Tibial artery (tissue), 4 donors: Measurements from ENCODE around the gene PKHD1.

Source experiments
- DNase-seq, 2 donors: peaks; one replicate each; pipeline ENCODE4 v3.0.0-alpha.2; 2019
- H3K27ac ChIP-seq, 2 donors: fragments of 200-600 bp; sonication (generic) in 1 of 2; 1 replicate in 1 of 2; 2 replicates in 1 of 2; pipeline ENCODE4 v1.5.1; 2018 to 2019; ENCODE audit warnings: mild to moderate bottlenecking in 1 of 2
- H3K27me3 ChIP-seq, 2 donors: fragments of 200-600 bp; sonication (generic) in 1 of 2; one replicate each; pipeline versions ENCODE4 v1.5.1 to v1.6.0; 2016 to 2019
- H3K36me3 ChIP-seq, 3 donors: fragments of 200-600 bp; sonication (generic) in 2 of 3; one replicate each; pipeline ENCODE4 v1.5.1; 2016 to 2019; ENCODE audit warnings: mild to moderate bottlenecking in 2 of 3
- H3K4me1 ChIP-seq, 4 donors: fragments of 200-600 bp; sonication (generic) in 2 of 4; 1 replicate in 3 of 4; 2 replicates in 1 of 4; pipeline ENCODE4 v1.5.1; 2016 to 2019
- H3K4me3 ChIP-seq, 2 donors: fragments of 200-600 bp; sonication (generic) in 1 of 2; 1 replicate in 1 of 2; 2 replicates in 1 of 2; pipeline ENCODE4 v1.5.1; 2018 to 2019; ENCODE audit warnings: mild to moderate bottlenecking in 2 of 2
- H3K9me3 ChIP-seq, 3 donors: fragments of 200-600 bp; sonication (generic) in 1 of 3; one replicate each; pipeline ENCODE4 v1.5.1; 2016 to 2019
- intact Hi-C: fragments of 100-400 bp; cut with DNase I; formaldehyde crosslinking; loops from one replicate; pipeline ENCODE4 v1.15.0; 2023; ENCODE audit warnings: low total_unique reads
- TF ChIP-seq, protein P1 (sequence below), 2 experiments: fragments of 200-600 bp in 1 of 2; fragments of 450-650 bp in 1 of 2; IDR thresholded peaks; one replicate each; pipeline ENCODE4 v1.5.1; 2017 to 2019; ENCODE audit warnings: antibody characterized with exemption in 2 of 2, mild to moderate bottlenecking in 1 of 2, moderate library complexity in 1 of 2

PKHD1 gene

DNA sequence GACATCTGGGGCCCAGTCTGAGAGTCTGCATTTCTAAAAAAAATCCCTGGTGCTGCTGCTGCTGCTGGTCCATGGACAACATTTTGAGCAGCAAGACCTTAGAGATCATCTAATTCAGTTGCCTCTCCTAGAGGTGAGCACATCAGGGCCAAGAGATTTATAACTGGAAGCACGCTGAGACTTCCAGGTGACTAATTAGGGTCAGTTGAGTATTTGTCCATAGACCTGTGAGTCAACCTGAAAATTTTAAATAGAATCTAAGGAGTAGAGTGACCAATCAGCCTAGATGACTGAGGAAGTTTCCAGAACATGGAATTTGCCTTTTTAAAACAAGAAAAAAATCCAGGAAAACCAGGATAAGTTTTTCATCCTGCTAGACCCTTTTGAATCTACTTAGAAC, 221.4 kb downstream of the PKHD1 start:
- no peak for DNase-seq
- TF ChIP-seq, protein P1, sequence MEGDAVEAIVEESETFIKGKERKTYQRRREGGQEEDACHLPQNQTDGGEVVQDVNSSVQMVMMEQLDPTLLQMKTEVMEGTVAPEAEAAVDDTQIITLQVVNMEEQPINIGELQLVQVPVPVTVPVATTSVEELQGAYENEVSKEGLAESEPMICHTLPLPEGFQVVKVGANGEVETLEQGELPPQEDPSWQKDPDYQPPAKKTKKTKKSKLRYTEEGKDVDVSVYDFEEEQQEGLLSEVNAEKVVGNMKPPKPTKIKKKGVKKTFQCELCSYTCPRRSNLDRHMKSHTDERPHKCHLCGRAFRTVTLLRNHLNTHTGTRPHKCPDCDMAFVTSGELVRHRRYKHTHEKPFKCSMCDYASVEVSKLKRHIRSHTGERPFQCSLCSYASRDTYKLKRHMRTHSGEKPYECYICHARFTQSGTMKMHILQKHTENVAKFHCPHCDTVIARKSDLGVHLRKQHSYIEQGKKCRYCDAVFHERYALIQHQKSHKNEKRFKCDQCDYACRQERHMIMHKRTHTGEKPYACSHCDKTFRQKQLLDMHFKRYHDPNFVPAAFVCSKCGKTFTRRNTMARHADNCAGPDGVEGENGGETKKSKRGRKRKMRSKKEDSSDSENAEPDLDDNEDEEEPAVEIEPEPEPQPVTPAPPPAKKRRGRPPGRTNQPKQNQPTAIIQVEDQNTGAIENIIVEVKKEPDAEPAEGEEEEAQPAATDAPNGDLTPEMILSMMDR (IDR thresholded peaks at IDR 0.05) = no peak
- Histone ChIP-seq H3K36me3 (no peaks in the 10 kb centered on the region), H3K4me1 (no peaks in the 10 kb centered on the region), H3K4me3 (no peak overlapping the region), H3K9me3 (no peaks in the 10 kb centered on the region), H3K27me3 (no peaks in the 10 kb centered on the region), H3K27ac (no peak overlapping the region)
- intact Hi-C loops = no loop called here

DNA sequence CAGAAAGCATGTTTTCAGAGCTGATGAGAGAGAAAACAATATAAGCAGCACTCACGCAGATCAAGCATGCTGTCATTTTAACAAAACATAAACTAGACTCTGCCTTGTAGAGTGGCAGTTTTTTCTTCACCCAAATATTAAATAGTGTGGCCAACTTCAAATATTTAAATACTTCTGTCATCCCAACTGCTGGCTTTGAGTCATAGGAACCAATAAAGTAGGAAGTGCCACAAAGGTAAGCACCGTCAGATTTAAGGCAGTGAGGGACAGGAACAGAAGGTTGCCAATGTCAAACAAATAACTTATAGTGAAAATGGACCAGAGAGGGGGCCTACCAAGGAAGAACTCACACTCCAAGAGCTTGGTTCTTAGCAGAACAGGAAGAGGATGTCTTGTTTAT, 222.2 kb downstream of the PKHD1 start:
- H3K27ac ChIP-seq = no peak overlapping the region
- no peaks in the 10 kb centered on the region for H3K36me3 ChIP-seq
- DNase-seq = no peak
- intact Hi-C loops = no loop called here
- no peaks in the 10 kb centered on the region for H3K9me3 ChIP-seq
- TF ChIP-seq, protein P1 (IDR thresholded peaks at IDR 0.05) = no peak
- no peak overlapping the region for H3K4me3 ChIP-seq
- H3K27me3 ChIP-seq = no peaks in the 10 kb centered on the region
- H3K4me1 ChIP-seq = no peaks in the 10 kb centered on the region

DNA sequence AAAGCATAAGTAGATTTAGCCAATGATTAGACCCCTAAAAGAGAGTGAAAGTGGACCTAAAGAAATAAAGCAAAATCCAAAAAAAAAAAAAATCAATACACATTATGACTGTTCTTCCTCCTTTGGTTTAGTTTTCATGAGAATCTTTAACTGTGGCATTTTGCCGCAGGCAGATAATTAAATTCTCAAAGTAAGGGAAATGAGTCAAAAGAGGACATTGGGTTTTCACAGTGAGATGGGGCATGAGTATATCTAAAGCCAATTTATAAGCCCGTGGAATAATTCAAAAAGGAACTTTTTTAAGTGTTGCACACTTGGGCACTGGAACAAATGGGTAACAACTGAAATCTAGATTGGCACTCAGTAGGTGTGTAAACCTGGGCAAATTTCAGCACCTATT, 230.3 kb downstream of the PKHD1 start:
- TF ChIP-seq, protein P1 (IDR thresholded peaks at IDR 0.05) = no peak
- intact Hi-C loops = loop anchor here (5.0 kb wide), 1 partner anchor 165 kb away; no protein-coding TSS in a partner anchor

DNA sequence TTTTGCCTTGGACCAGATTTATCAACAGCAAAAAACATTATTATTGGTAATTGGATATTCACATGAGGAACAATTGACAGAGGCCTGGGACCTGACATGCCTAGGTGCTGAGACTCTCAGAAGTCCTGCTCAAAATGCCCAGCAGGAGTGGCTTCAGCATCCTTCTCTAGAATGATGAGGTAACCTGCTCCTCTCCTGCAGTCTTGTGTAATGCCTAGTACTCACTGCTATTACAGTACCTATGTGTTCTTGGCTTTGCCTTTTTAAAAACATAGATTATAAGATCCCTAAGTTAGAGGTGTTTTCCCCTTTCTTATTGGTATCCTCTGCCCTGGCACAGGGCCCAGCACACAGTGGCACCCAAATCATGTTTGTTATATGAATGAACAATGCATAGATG, 230.9 kb downstream of the PKHD1 start:
- no peak for DNase-seq
- no peaks in the 10 kb centered on the region for H3K9me3 ChIP-seq
- TF ChIP-seq, protein P1 (IDR thresholded peaks at IDR 0.05) = no peak
- peaks cover 0 to 5% (median 0%) of the 10 kb centered on the region in 4 donors for H3K4me1 ChIP-seq
- H3K27ac ChIP-seq = no peak overlapping the region
- intact Hi-C loops = loop anchor here (5.0 kb wide), 1 partner anchor 166 kb away; no protein-coding TSS in a partner anchor
- H3K27me3 ChIP-seq = peaks cover 0 to 8% of the 10 kb centered on the region in 2 donors
- H3K4me3 ChIP-seq = no peak overlapping the region
- H3K36me3 ChIP-seq = no peaks in the 10 kb centered on the region

More for the DNA sequence above, 230.3 kb downstream of the PKHD1 start:
- no peak for DNase-seq
- Histone ChIP-seq H3K27me3 (peaks cover 0 to 8% of the 10 kb centered on the region in 2 donors), H3K27ac (no peak overlapping the region), H3K9me3 (no peaks in the 10 kb centered on the region), H3K4me1 (peaks cover 0 to 5% (median 0%) of the 10 kb centered on the region in 4 donors), H3K4me3 (no peak overlapping the region), H3K36me3 (no peaks in the 10 kb centered on the region)

DNA sequence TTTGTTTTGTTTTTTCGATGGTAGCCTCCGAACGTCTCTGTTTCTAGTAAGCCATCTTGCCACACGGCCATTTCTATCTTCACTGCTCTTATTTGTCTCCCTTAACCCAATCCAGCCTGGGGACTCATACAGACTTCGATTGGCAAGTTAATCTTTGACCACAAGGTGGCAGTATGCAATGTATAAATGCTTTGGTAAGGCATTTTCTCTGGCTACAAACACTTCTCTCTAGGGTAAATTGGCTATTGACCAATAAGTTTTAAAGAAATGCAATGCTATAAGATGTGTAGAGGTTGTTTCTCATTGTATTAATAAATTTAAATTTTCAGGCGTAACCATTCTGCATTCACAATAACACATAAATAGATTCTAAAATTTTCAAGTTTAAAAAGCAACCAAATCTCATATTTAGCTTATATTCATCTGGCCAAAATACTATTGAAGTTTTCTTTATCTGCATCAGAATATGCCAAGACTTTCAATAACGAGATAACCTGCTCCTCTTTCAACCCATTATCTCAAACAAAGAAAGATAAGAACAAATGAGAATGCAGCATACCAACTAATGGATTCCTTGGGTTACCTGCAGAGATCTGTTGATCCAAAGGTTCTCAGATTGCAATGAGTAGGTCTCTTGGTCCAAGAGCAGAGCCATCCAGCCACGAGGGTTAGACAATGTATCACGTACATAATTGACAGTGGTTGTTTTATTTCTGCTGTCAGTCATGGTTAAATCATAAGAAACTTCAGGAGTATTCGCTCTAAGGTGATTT, 231.9 kb downstream of the PKHD1 start:
- Histone ChIP-seq H3K9me3 (no peaks in the 10 kb centered on the region), H3K4me3 (no peak overlapping the region), H3K4me1 (peaks cover 0 to 5% (median 0%) of the 10 kb centered on the region in 4 donors), H3K36me3 (no peaks in the 10 kb centered on the region), H3K27me3 (peaks cover 0 to 8% of the 10 kb centered on the region in 2 donors), H3K27ac (no peak overlapping the region)
- intact Hi-C loops = loop anchor here (5.0 kb wide), 1 partner anchor 167 kb away; no protein-coding TSS in a partner anchor
- DNase-seq = no peak
- TF ChIP-seq, protein P1 (IDR thresholded peaks at IDR 0.05) = peak; percentile 45 to 48
